ENCODE measurements around the gene SLC19A2.

- TF ChIP-seq CTCF (IDR thresholded peaks at IDR 0.05; ENCODE audit: borderline replicate concordance, extremely low read depth, low read length, poor library complexity, severe bottlenecking) (no peak), EZH2 (IDR thresholded peaks at IDR 0.05; ENCODE audit: borderline replicate concordance, low read depth, low read length, severe bottlenecking) (no peak)
Measured at GRCh38 chr1:169421309-169421708, 64.4 kb downstream of the SLC19A2 start.

Measured in DND-41 (cell line).